ENCODE results near the gene ARHGAP5. TPM values are rescaled to one million over a fixed set of nuclear protein-coding genes. Genes with fewer than 3 reads are reported as not detected.
"Not testable (repeated sequence)": the region's sequence is repeated elsewhere in the genome, so short reads cannot be mapped to it uniquely, and the experiment has no call there.

ARHGAP5 gene
- total RNA-seq, 2 experiments from 2014 or later, result 29.1 to 29.5 TPM

DNA sequence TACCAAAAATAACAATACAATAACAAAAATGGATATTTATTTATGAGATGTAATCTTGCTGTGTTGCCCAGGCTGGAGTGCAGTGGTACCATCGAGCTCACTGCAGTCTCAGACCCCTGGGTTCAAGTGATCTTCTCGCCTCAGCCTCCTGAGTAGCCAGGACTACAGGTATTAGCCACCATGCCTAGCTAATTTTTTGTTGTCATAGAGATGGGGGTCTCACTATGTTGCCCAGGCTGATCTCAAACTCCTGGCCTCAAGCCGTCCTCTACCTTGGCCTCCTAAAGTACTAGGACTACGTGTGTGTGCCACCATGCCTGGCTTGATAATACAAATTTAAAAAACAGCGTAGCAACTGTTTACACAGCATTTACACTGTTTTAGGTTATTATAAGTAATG, 23.1 kb downstream of the ARHGAP5 start:
- H3K27me3 Mint-ChIP-seq (ENCODE audit: low read depth), result no peaks in the 10 kb centered on the region
- no peak overlapping the region for H3K4me3 Mint-ChIP-seq
- peaks cover 25% of the 10 kb centered on the region for H3K4me1 Mint-ChIP-seq (ENCODE audit: low read depth)
- DNase-seq (no peak), ATAC-seq (no peak)
- CTCF ChIA-PET, result no interaction called here
- no peak overlapping the region for H3K27ac Mint-ChIP-seq
- POLR2A ChIA-PET, result no interaction called here
- H3K9me3 Mint-ChIP-seq (ENCODE audit: insufficient read depth), result no peaks in the 10 kb centered on the region
- peaks cover 8% of the 10 kb centered on the region for H3K36me3 Mint-ChIP-seq (ENCODE audit: low read depth)

GRCh38 chr14:32102152-32102787, 25.2 kb downstream of the ARHGAP5 start:
- POLR2A ChIA-PET, result no interaction called here
- CTCF ChIA-PET, result interaction anchor here (1.2 kb wide), 1 partner anchor 28 kb away, joined by 3 read pairs; no protein-coding TSS in a partner anchor
- Mint-ChIP-seq H3K4me1 (ENCODE audit: low read depth) (peaks cover 25% of the 10 kb centered on the region), H3K9me3 (ENCODE audit: insufficient read depth) (no peaks in the 10 kb centered on the region), H3K27me3 (ENCODE audit: low read depth) (no peaks in the 10 kb centered on the region), H3K4me3 (peak overlapping the region; percentile 38), H3K27ac (peak overlapping the region; percentile 62), H3K36me3 (ENCODE audit: low read depth) (peaks cover 12% of the 10 kb centered on the region)
- peak; percentile 94 for ATAC-seq
- no peak for DNase-seq

DNA sequence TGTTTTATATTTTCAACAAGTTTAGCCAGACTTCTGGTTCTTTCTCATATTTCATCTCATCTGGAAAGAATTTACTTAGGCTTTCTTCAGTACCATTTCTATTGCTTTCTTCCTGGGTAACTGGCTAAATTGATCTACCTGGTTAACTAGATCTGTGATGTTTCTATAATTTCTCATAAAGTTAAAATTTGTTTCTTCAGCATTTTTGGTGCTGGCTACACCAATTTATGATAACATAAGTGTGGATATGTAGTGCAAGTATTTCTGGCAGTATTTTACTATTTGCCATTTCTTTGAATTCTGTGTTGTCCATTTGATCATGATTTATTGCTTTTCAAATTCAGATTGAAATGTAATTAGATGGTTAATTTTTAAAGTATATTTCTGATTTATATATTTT, 25.9 kb downstream of the ARHGAP5 start:
- Mint-ChIP-seq H3K36me3 (ENCODE audit: low read depth) (peaks cover 10% of the 10 kb centered on the region), H3K4me1 (ENCODE audit: low read depth) (peaks cover 25% of the 10 kb centered on the region), H3K27me3 (ENCODE audit: low read depth) (no peaks in the 10 kb centered on the region), H3K9me3 (ENCODE audit: insufficient read depth) (no peaks in the 10 kb centered on the region), H3K4me3 (no peak overlapping the region), H3K27ac (no peak overlapping the region)
- CTCF ChIA-PET, result no interaction called here
- ATAC-seq (no peak), DNase-seq (no peak)
- POLR2A ChIA-PET, result no interaction called here

DNA sequence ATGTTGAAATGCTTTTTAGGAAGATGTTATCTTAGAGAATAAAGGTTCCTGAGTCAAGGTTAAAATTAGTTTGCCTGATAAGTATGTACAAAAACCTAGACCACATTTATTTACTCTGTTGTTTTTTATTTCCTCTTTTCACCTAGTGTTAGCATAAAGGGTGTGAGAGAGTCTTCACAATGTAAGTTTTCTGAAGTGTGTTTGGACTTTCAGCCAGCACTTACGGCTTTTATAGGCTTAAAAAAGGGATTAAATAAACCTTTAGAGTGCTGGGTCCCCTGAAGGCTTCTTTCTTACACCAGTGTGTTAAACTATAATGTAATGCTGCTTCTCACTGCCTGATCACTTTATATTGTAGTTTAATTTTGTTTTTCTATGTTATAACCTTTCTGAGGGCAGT, 27.2 kb downstream of the ARHGAP5 start:
- DNase-seq (no peak), ATAC-seq (no peak)
- peaks cover 10% of the 10 kb centered on the region for H3K36me3 Mint-ChIP-seq (ENCODE audit: low read depth)
- H3K27ac Mint-ChIP-seq, result no peak overlapping the region
- H3K27me3 Mint-ChIP-seq (ENCODE audit: low read depth), result no peaks in the 10 kb centered on the region
- POLR2A ChIA-PET, result no interaction called here
- H3K4me3 Mint-ChIP-seq, result no peak overlapping the region
- no peaks in the 10 kb centered on the region for H3K9me3 Mint-ChIP-seq (ENCODE audit: insufficient read depth)
- CTCF ChIA-PET, result no interaction called here
- peaks cover 25% of the 10 kb centered on the region for H3K4me1 Mint-ChIP-seq (ENCODE audit: low read depth)

GRCh38 chr14:32104803-32105202, 27.7 kb downstream of the ARHGAP5 start:
- POLR2A ChIA-PET, result no interaction called here
- no peak for DNase-seq
- Mint-ChIP-seq H3K27ac (no peak overlapping the region), H3K4me1 (ENCODE audit: low read depth) (peaks cover 25% of the 10 kb centered on the region), H3K9me3 (ENCODE audit: insufficient read depth) (no peaks in the 10 kb centered on the region), H3K27me3 (ENCODE audit: low read depth) (no peaks in the 10 kb centered on the region), H3K36me3 (ENCODE audit: low read depth) (peaks cover 10% of the 10 kb centered on the region), H3K4me3 (no peak overlapping the region)
- no peak for ATAC-seq
- CTCF ChIA-PET, result no interaction called here

- Mint-ChIP-seq H3K4me1 (ENCODE audit: low read depth) (no peaks in the 10 kb centered on the region), H3K27ac (no peak overlapping the region), H3K36me3 (ENCODE audit: low read depth) (peaks cover 6% of the 10 kb centered on the region), H3K27me3 (ENCODE audit: low read depth) (no peaks in the 10 kb centered on the region), H3K9me3 (ENCODE audit: insufficient read depth) (no peaks in the 10 kb centered on the region), H3K4me3 (no peak overlapping the region)
- DNase-seq, result no peak
- CTCF ChIA-PET, result no interaction called here
- POLR2A ChIA-PET, result interaction anchor here (1.7 kb wide), 1 partner anchor 33 kb away, joined by 3 read pairs; the partner anchor contains the start of gene ARHGAP5
- ATAC-seq, result no peak
Measured at GRCh38 chr14:32109676-32110547, 32.8 kb downstream of the ARHGAP5 start.

GRCh38 chr14:32110548-32110896, 33.4 kb downstream of the ARHGAP5 start:
- no peaks in the 10 kb centered on the region for H3K9me3 Mint-ChIP-seq (ENCODE audit: insufficient read depth)
- no peak overlapping the region for H3K4me3 Mint-ChIP-seq
- no peak overlapping the region for H3K27ac Mint-ChIP-seq
- POLR2A ChIA-PET, result interaction anchor here (1.7 kb wide), 1 partner anchor 34 kb away, joined by 3 read pairs; the partner anchor contains the start of gene ARHGAP5
- ATAC-seq, result no peak
- H3K27me3 Mint-ChIP-seq (ENCODE audit: low read depth), result no peaks in the 10 kb centered on the region
- DNase-seq, result no peak
- CTCF ChIA-PET, result no interaction called here
- no peaks in the 10 kb centered on the region for H3K4me1 Mint-ChIP-seq (ENCODE audit: low read depth)
- peaks cover 4% of the 10 kb centered on the region for H3K36me3 Mint-ChIP-seq (ENCODE audit: low read depth)

DNA sequence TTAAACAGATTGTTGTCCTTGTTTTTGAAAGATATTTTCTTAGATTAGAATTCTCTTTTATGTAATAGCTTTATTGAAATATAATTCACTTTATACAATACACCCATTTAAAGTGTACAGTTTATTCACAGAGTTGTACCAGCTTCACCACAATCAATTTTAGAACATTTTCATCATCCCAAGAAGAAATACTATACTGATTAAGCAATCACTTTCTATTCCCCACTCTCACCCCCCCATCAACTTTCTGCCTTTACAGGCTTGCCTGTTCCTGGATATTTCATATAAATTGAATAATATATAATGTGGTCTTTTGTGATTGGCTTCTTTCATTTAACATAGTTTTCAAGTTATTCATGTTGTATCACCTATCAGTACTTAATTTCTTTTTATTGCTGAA, 44.4 kb downstream of the ARHGAP5 start:
- Mint-ChIP-seq H3K9me3 (ENCODE audit: insufficient read depth) (peaks cover 8% of the 10 kb centered on the region), H3K4me1 (ENCODE audit: low read depth) (peaks cover under 1% of the 10 kb centered on the region)

DNA sequence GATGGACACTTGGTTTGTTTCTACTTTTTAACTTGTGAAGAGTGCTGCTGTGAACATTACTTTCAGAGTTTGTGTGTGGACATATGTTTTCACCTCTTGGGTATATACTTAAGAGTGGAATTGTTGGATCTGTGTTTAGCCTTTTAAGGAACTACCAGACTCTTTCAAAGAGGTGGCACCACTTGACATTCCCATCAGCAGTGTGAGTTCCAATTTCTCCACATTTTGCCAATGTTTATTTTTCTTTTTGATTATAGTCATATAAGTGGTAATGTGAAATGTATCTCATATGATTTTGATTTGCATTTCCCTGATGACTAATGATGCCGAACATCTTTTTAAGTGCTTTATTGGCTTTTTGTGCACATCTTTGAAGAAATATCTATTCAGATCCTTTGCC, 44.8 kb downstream of the ARHGAP5 start:
- Mint-ChIP-seq H3K36me3 (ENCODE audit: low read depth) (peaks cover 23% of the 10 kb centered on the region), H3K4me3 (no peak overlapping the region), H3K4me1 (ENCODE audit: low read depth) (peaks cover 2% of the 10 kb centered on the region), H3K27me3 (ENCODE audit: low read depth) (no peaks in the 10 kb centered on the region), H3K27ac (no peak overlapping the region), H3K9me3 (ENCODE audit: insufficient read depth) (peaks cover 10% of the 10 kb centered on the region)
- ChIA-PET POLR2A (no interaction called here), CTCF (no interaction called here)
- DNase-seq (no peak), ATAC-seq (no peak)

More for the DNA sequence above, 44.4 kb downstream of the ARHGAP5 start:
- DNase-seq (no peak), ATAC-seq (no peak)
- POLR2A ChIA-PET, result no interaction called here
- Mint-ChIP-seq H3K27ac (no peak overlapping the region), H3K36me3 (ENCODE audit: low read depth) (peaks cover 22% of the 10 kb centered on the region), H3K27me3 (ENCODE audit: low read depth) (no peaks in the 10 kb centered on the region), H3K4me3 (no peak overlapping the region)
- CTCF ChIA-PET, result no interaction called here

- POLR2A ChIA-PET; H3K4me3 Mint-ChIP-seq; H3K27ac Mint-ChIP-seq; CTCF ChIA-PET; H3K27me3 Mint-ChIP-seq (ENCODE audit: low read depth); ATAC-seq; DNase-seq; H3K4me1 Mint-ChIP-seq (ENCODE audit: low read depth): not testable (repeated sequence)
- H3K9me3 Mint-ChIP-seq (ENCODE audit: insufficient read depth), result peaks cover 14% of the 10 kb centered on the region
- peaks cover 52% of the 10 kb centered on the region for H3K36me3 Mint-ChIP-seq (ENCODE audit: low read depth)
Measured at GRCh38 chr14:32126899-32127730, 50.0 kb downstream of the ARHGAP5 start.

DNA sequence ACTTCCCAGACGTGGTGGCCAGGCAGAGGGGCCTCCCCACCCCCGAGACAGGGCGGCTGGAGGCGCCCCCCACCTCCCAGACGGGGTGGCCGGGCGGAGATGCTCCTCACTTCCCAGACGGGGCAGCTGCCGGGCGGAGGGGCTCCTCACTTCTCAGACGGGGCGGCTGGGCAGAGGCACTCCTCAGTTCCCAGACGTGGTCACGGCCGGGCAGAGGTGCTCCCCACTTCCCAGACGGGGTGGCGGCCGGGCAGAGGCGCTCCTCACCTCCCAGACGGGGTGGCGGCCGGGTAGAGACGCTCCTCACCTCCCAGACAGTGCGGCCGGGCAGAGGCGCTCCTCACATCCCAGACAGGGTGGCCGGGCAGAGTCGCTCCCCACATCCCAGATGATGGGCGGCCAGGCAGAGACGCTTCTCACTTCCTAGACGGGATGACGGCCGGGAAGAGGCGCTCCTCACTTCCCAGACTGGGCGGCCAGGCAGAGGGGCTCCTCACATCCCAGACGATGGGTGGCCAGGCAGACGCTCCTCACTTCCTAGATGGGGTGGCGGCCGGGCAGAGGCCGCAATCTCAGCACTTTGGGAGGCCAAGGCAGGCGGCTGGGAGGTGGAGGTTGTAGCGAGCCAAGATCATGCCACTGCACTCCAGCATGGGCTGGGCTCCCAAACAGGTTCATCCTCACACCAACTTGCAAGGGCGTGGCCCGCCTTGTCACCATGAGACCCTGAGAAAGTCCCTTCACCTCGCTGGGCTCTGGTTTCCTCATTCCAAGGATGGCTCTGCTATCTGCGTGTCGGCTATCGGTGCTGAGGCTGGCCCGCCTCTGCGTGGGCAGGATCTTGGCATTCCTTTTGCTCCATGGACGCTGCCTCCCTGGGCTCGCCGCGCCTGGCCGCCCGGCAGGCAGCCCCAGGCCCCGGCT, 50.9 kb downstream of the ARHGAP5 start:
- H3K27ac Mint-ChIP-seq; H3K4me1 Mint-ChIP-seq (ENCODE audit: low read depth); DNase-seq; H3K4me3 Mint-ChIP-seq; H3K27me3 Mint-ChIP-seq (ENCODE audit: low read depth); POLR2A ChIA-PET; ATAC-seq; CTCF ChIA-PET: not testable (repeated sequence)
- Mint-ChIP-seq H3K9me3 (ENCODE audit: insufficient read depth) (peaks cover 14% of the 10 kb centered on the region), H3K36me3 (ENCODE audit: low read depth) (peaks cover 51% of the 10 kb centered on the region)
